GM23248 (cell line): ENCODE measurements around the gene CD63. TPM values are rescaled to one million over a fixed set of nuclear protein-coding genes. Genes with fewer than 3 reads are reported as not detected.

Experiments
- DNase-seq: peaks from one replicate; pipeline ENCODE4 v3.0.0-alpha.2; 2015
- H2AFZ ChIP-seq: fragments of 200-600 bp; sonication (generic); 2 replicates; pipeline ENCODE4 v1.6.1; 2016; ENCODE audit warnings: antibody characterized with exemption
- H3F3A ChIP-seq: fragments of 200-600 bp; sonication (generic); 2 replicates; pipeline ENCODE4 v1.6.1; 2016; ENCODE audit warnings: mild to moderate bottlenecking, antibody characterized with exemption, mixed run types; ENCODE audit not compliant: insufficient read depth
- H3K27ac ChIP-seq: fragments of 200-600 bp; sonication (generic); 2 replicates; pipeline ENCODE4 v1.5.1; 2016; ENCODE audit warnings: mild to moderate bottlenecking
- H3K27me3 ChIP-seq: fragments of 200-600 bp; sonication (generic); replicated peaks from 2 replicates; pipeline ENCODE4 v1.6.1; 2016; ENCODE audit warnings: mild to moderate bottlenecking; ENCODE audit not compliant: insufficient read depth
- H3K36me3 ChIP-seq: fragments of 200-600 bp; sonication (generic); 2 replicates; pipeline ENCODE4 v1.6.1; 2016; ENCODE audit warnings: low read depth, mild to moderate bottlenecking
- H3K4me1 ChIP-seq: fragments of 200-600 bp; sonication (generic); 2 replicates; pipeline ENCODE4 v1.6.1; 2016; ENCODE audit warnings: mild to moderate bottlenecking; ENCODE audit not compliant: insufficient read depth
- H3K4me2 ChIP-seq: fragments of 200-600 bp; sonication (generic); one replicate; pipeline ENCODE4 v1.6.1; 2016; ENCODE audit warnings: mild to moderate bottlenecking; ENCODE audit not compliant: unreplicated experiment
- H3K4me3 ChIP-seq: fragments of 200-600 bp; sonication (generic); 2 replicates; pipeline ENCODE4 v1.5.1; 2016; ENCODE audit warnings: mild to moderate bottlenecking
- H3K79me2 ChIP-seq: fragments of 200-600 bp; sonication (generic); 2 replicates; pipeline ENCODE4 v1.6.1; 2016; ENCODE audit warnings: mild to moderate bottlenecking; ENCODE audit not compliant: insufficient read depth
- H3K9ac ChIP-seq: fragments of 200-600 bp; sonication (generic); 2 replicates; pipeline ENCODE4 v1.6.1; 2016; ENCODE audit warnings: mild to moderate bottlenecking
- H3K9me2 ChIP-seq: fragments of 200-600 bp; sonication (generic); 2 replicates; pipeline ENCODE4 v1.6.1; 2016; ENCODE audit warnings: mixed run types, mild to moderate bottlenecking, moderate library complexity; ENCODE audit not compliant: insufficient read depth
- H3K9me3 ChIP-seq: fragments of 200-600 bp; sonication (generic); one replicate; pipeline ENCODE4 v1.6.1; 2017; ENCODE audit warnings: low read depth
- H4K20me1 ChIP-seq: fragments of 200-600 bp; sonication (generic); 2 replicates; pipeline ENCODE4 v1.6.0; 2016; ENCODE audit not compliant: insufficient read depth
- EZH2 ChIP-seq: fragments of 200-600 bp; sonication (generic); IDR thresholded peaks from 2 replicates; pipeline ENCODE4 v1.6.1; 2018; ENCODE audit warnings: antibody characterized with exemption, mild to moderate bottlenecking; ENCODE audit not compliant: insufficient read depth, poor library complexity, severe bottlenecking
- EZH2phosphoT487 ChIP-seq: fragments of 200-600 bp; sonication (generic); IDR thresholded peaks from 2 replicates; pipeline ENCODE4 v1.6.1; 2018; ENCODE audit warnings: antibody characterized with exemption, moderate library complexity, mild to moderate bottlenecking, low read depth; ENCODE audit not compliant: insufficient read depth
- WGBS, 2 experiments: methylation state at CpG; one replicate each; pipeline ENCODE4 v1.1.6; 2015 to 2017; ENCODE audit warnings: low lambda C conversion rate in 2 of 2, low coverage in 1 of 2; ENCODE audit errors: missing lambda C conversion rate in 2 of 2; 5-methylcytosine and 5-hydroxymethylcytosine counted together
- in situ Hi-C: fragments of 300-500 bp; cut with MboI; formaldehyde crosslinking; loops from 2 replicates; pipeline ENCODE4 v1.15.0; 2020
- polyA plus RNA-seq: library from polyadenylated mRNA; unstranded; fragments of >200 nt; fragmentation: Nextera tagmentation; extraction: Ambion mirVana; gene quantifications from 2 replicates; pipeline ENCODE4 v1.2.1, GENCODE V29; 2016
- total RNA-seq: library from RNA; depleted of rRNA; stranded (reverse); fragments of >200 nt; shearing (Covaris generic); gene quantifications from 2 replicates; pipeline ENCODE4 v1.2.3, GENCODE V29; 2014

The CD63 gene
- total and polyA plus RNA-seq, 2 experiments from 2014 or later: 1,535 to 3,562 TPM

GRCh38 chr12:55742719-55743405 lies 14.1 kb upstream of the CD63 start, which contains the start of gene GDF11:
Gene GDF11, plus strand, starts transcription at chr12:55743122. Its CDS starts 195 bp downstream, at chr12:55743317.
- peaks cover 22% of the 10 kb centered on the region for H3F3A ChIP-seq
- TF ChIP-seq EZH2phosphoT487 (no peak), EZH2 (no peak)
- peak within 1 kb of the TSS; percentile 70 for H3K9ac ChIP-seq
- H3K4me3 ChIP-seq: peak within 1 kb of the TSS; percentile 96
- in situ Hi-C loops: no loop called here
- no peaks in the 10 kb centered on the region for H3K9me3 ChIP-seq
- H3K79me2 ChIP-seq: 0 out of 2 replicates have a peak, but pooled peaks cover 3% of the 10 kb centered on the region
- H3K27ac ChIP-seq: peak within 1 kb of the TSS; percentile 8; the same call in 1 of the 2 replicates
- H3K36me3 ChIP-seq: no peaks in the 10 kb centered on the region
- H3K27me3 ChIP-seq: no peaks in the 10 kb centered on the region
- WGBS, 2 experiments: 0 to 2% methylated on average over 15 to 44 of the region's 53 CpGs
- H4K20me1 ChIP-seq: no peaks in the 10 kb centered on the region
- peak; percentile 90 for DNase-seq
- H3K4me1 ChIP-seq: peaks cover 36% of the 10 kb centered on the region
- peak within 1 kb of the TSS; percentile 99 for H2AFZ ChIP-seq
- H3K9me2 ChIP-seq: no peaks in the 10 kb centered on the region
- H3K4me2 ChIP-seq: peak within 1 kb of the TSS; percentile 98

GRCh38 chr12:55741931-55742680 lies 13.3 kb upstream of the CD63 start:
- Histone ChIP-seq H3K9me2 (no peaks in the 10 kb centered on the region), H3K4me3 (peak overlapping the region; percentile 75), H3F3A (peaks cover 15% of the 10 kb centered on the region), H3K4me1 (peaks cover 35% of the 10 kb centered on the region), H3K9ac (peak overlapping the region; percentile 70), H2AFZ (peak overlapping the region; percentile 99), H3K36me3 (no peaks in the 10 kb centered on the region), H3K79me2 (0 out of 2 replicates have a peak, but pooled peaks cover 3% of the 10 kb centered on the region), H3K27me3 (no peaks in the 10 kb centered on the region), H3K4me2 (peak overlapping the region; percentile 98), H4K20me1 (no peaks in the 10 kb centered on the region), H3K27ac (no peak overlapping the region; the same call in 1 of the 2 replicates), H3K9me3 (no peaks in the 10 kb centered on the region)
- in situ Hi-C loops: no loop called here
- no peak for DNase-seq
- WGBS, 2 experiments: 22 to 27% methylated on average over 3 of the region's 3 CpGs
- no peak for TF ChIP-seq EZH2
- no peak for TF ChIP-seq EZH2phosphoT487

- Histone ChIP-seq H4K20me1 (no peaks in the 10 kb centered on the region), H3K4me2 (no peak overlapping the region), H3K4me3 (no peak overlapping the region), H3K79me2 (no peaks in the 10 kb centered on the region), H3F3A (peaks cover 3% of the 10 kb centered on the region; the same call in 1 of the 2 replicates), H3K4me1 (peaks cover 11% of the 10 kb centered on the region; the same call in 1 of the 2 replicates), H2AFZ (no peak overlapping the region), H3K9me3 (no peaks in the 10 kb centered on the region), H3K27ac (no peak overlapping the region), H3K36me3 (no peaks in the 10 kb centered on the region), H3K9me2 (no peaks in the 10 kb centered on the region), H3K9ac (no peak overlapping the region), H3K27me3 (no peaks in the 10 kb centered on the region)
- DNase-seq: no peak
- TF ChIP-seq EZH2phosphoT487: no peak
- no peak for TF ChIP-seq EZH2
- in situ Hi-C loops: no loop called here
- WGBS, 2 experiments: 71 to 76% methylated on average over 2 of the region's 2 CpGs
Measured at GRCh38 chr12:55739025-55739378, 10.2 kb upstream of the CD63 start.

GRCh38 chr12:55738123-55739024 lies 9.6 kb upstream of the CD63 start:
- Histone ChIP-seq H3K9me2 (no peaks in the 10 kb centered on the region), H3K79me2 (no peaks in the 10 kb centered on the region), H3K4me3 (peak overlapping the region; percentile 98), H3K4me2 (peak overlapping the region; percentile 100), H3K4me1 (peaks cover 11% of the 10 kb centered on the region; the same call in 1 of the 2 replicates), H3K27me3 (no peaks in the 10 kb centered on the region), H3K9ac (peak overlapping the region; percentile 83), H3K9me3 (no peaks in the 10 kb centered on the region), H2AFZ (peak overlapping the region; percentile 100), H3F3A (peaks cover 3% of the 10 kb centered on the region; the same call in 1 of the 2 replicates), H3K27ac (peak overlapping the region; percentile 56), H4K20me1 (no peaks in the 10 kb centered on the region), H3K36me3 (no peaks in the 10 kb centered on the region)
- peak; percentile 78 for DNase-seq
- in situ Hi-C loops: no loop called here
- WGBS, 2 experiments: 1% methylated on average over 14 of the region's 14 CpGs
- TF ChIP-seq EZH2: no peak
- TF ChIP-seq EZH2phosphoT487: no peak
